Ovary (tissue), 9 donors: ENCODE data around the gene NUP85. TPM values are rescaled to one million over a fixed set of nuclear protein-coding genes. Genes with fewer than 3 reads are reported as not detected.

Experiments
- DNase-seq, 5 donors: peaks; one replicate each; pipeline ENCODE4 v3.0.0-alpha.2; 2019 to 2020
- H3K27ac ChIP-seq, 2 donors: fragments of 200-600 bp; one replicate each; pipeline versions ENCODE4 v1.5.1 to v1.8.0; 2019 to 2022
- H3K27me3 ChIP-seq: fragments of 200-600 bp; one replicate; pipeline ENCODE4 v1.8.0; 2022
- H3K36me3 ChIP-seq: fragments of 200-600 bp; sonication (generic); one replicate; pipeline ENCODE4 v1.5.1; 2019
- H3K4me1 ChIP-seq: one replicate; pipeline ENCODE4 v1.8.1; 2013; ENCODE audit warnings: mild to moderate bottlenecking, moderate library complexity; ENCODE audit not compliant: insufficient read depth
- H3K4me3 ChIP-seq: fragments of 200-600 bp; sonication (generic); one replicate; pipeline ENCODE4 v1.5.1; 2017
- H3K9me3 ChIP-seq, 2 donors: fragments of 200-600 bp in 1 of 2; sonication (generic) in 1 of 2; one replicate each; pipeline versions ENCODE4 v1.5.1 to v1.8.1; 2013 to 2019; ENCODE audit warnings: mild to moderate bottlenecking in 1 of 2, moderate library complexity in 1 of 2
- CTCF ChIP-seq, 3 donors: fragments of 450-650 bp in 2 of 3; fragments of 200-600 bp in 1 of 3; IDR thresholded peaks; one replicate each; pipeline versions ENCODE4 v1.5.1 to v1.8.0; 2016 to 2022; ENCODE audit warnings: antibody characterized with exemption in 3 of 3, mild to moderate bottlenecking in 1 of 3
- EP300 ChIP-seq: sonication (generic); formaldehyde crosslinking; IDR thresholded peaks from one replicate; pipeline ENCODE4 v1.6.1; 2017; ENCODE audit warnings: antibody characterized with exemption
- POLR2A ChIP-seq: fragments of 450-650 bp; IDR thresholded peaks from one replicate; pipeline ENCODE4 v1.6.1; 2017; ENCODE audit warnings: antibody characterized with exemption, mild to moderate bottlenecking, moderate library complexity
- WGBS, 3 donors: extraction: QIAGEN DNeasy Blood & Tissue Kit in 1 of 3; methylation state at CpG; one replicate each; pipeline versions ENCODE4 v1.1.5 to v1.1.7; 2013 to 2017; 5-methylcytosine and 5-hydroxymethylcytosine counted together
- intact Hi-C, 4 donors: fragments of 100-400 bp; cut with DNase I; formaldehyde crosslinking; loops; one replicate each; pipeline versions ENCODE4 v1.11.0 to v1.15.1; 2022 to 2023
- polyA plus RNA-seq, 2 donors: library from polyadenylated mRNA; stranded (reverse); fragments of 200-250 nt in 1 of 2; fragments of 350-450 nt in 1 of 2; fragmentation: Illumina TruSeq in 1 of 2; extraction: RNeasy Lipid Tissue Mini Kit (QIAGEN cat#74804) in 1 of 2; gene quantifications; one replicate each; pipeline ENCODE4 v1.2.3, GENCODE V29; 2013 to 2014
- total RNA-seq, 7 donors: library from RNA; depleted of rRNA in 2 of 7; stranded (reverse); fragments of >200 nt in 2 of 7; fragmentation: NEBNext Ultra II Directional in 3 of 7; extraction: Animal tissue kit (Norgen Biotek cat#: 25700) in 3 of 7; gene quantifications; one replicate each; pipeline versions ENCODE4 v1.1.0 to v1.2.4, GENCODE V29; 2016 to 2023
- donor health status: DM: no; HTN: no; CAD: no; lungs with moderate emphysema.
- donor health status: DM: no; HTN: no; CAD: no.
- donor health status: Bipolar disorder and iron deficiency.
- donor health status: DM: yes; HTN: yes; CAD: no.
- donor health status: DM: no; HTN: no; CAD: no.
- donor health status: DM: yes; HTN: yes; CAD: no.

The NUP85 gene
- total and polyA plus RNA-seq, 9 donors, result 23.4 to 82.2 (median 50.8) TPM

- no peak overlapping the region for H3K27ac ChIP-seq
- no peaks in the 10 kb centered on the region for H3K36me3 ChIP-seq
- DNase-seq, result no peak
These were observed 35.6 kb downstream of the NUP85 start for GRCh38 chr17:75241143-75241430.

GRCh38 chr17:75241502-75241901, 36.0 kb downstream of the NUP85 start:
- no peak for DNase-seq
- intact Hi-C loops, result no loop called here
- WGBS, 3 donors, result 88 to 95% (median 90%) methylated on average over 9 of the region's 9 CpGs
- TF ChIP-seq EP300 (no peak), CTCF (IDR thresholded peaks at IDR 0.05) (no peak), POLR2A (no peak)
- no peaks in the 10 kb centered on the region for H3K4me1 ChIP-seq
- H3K27me3 ChIP-seq, result no peaks in the 10 kb centered on the region
- H3K36me3 ChIP-seq, result no peaks in the 10 kb centered on the region
- H3K9me3 ChIP-seq, result no peaks in the 10 kb centered on the region
- no peak overlapping the region for H3K27ac ChIP-seq
- H3K4me3 ChIP-seq, result no peak overlapping the region

More at GRCh38 chr17:75241143-75241430, 35.6 kb downstream of the NUP85 start:
- no peaks in the 10 kb centered on the region for H3K4me1 ChIP-seq
- no peaks in the 10 kb centered on the region for H3K27me3 ChIP-seq
- WGBS, 3 donors, result 43 to 71% (median 67%) methylated on average over 7 of the region's 7 CpGs
- no peak overlapping the region for H3K4me3 ChIP-seq
- TF ChIP-seq CTCF (IDR thresholded peaks at IDR 0.05) (no peak), EP300 (no peak), POLR2A (no peak)
- H3K9me3 ChIP-seq, result no peaks in the 10 kb centered on the region
- intact Hi-C loops, result no loop called here

GRCh38 chr17:75241996-75242460, 36.5 kb downstream of the NUP85 start:
- H3K27ac ChIP-seq, result no peak overlapping the region
- intact Hi-C loops, result no loop called here
- no peak for DNase-seq

GRCh38 chr17:75242461-75243042, 37.1 kb downstream of the NUP85 start:
- no peak for TF ChIP-seq CTCF (IDR thresholded peaks at IDR 0.05)
- TF ChIP-seq EP300, result no peak
- TF ChIP-seq POLR2A, result no peak
- Histone ChIP-seq H3K36me3 (no peaks in the 10 kb centered on the region), H3K4me1 (no peaks in the 10 kb centered on the region), H3K9me3 (no peaks in the 10 kb centered on the region), H3K27me3 (no peaks in the 10 kb centered on the region), H3K4me3 (no peak overlapping the region), H3K27ac (no peak overlapping the region)
- no peak for DNase-seq
- intact Hi-C loops, result no loop called here
- 86 to 89% (median 86%) methylated on average over 17 of the region's 17 CpGs for WGBS, 3 donors

More at GRCh38 chr17:75241996-75242460, 36.5 kb downstream of the NUP85 start:
- TF ChIP-seq POLR2A, result no peak
- TF ChIP-seq CTCF (IDR thresholded peaks at IDR 0.05), result no peak
- no peak for TF ChIP-seq EP300
- H3K27me3 ChIP-seq, result no peaks in the 10 kb centered on the region
- H3K36me3 ChIP-seq, result no peaks in the 10 kb centered on the region
- no peaks in the 10 kb centered on the region for H3K4me1 ChIP-seq
- no peaks in the 10 kb centered on the region for H3K9me3 ChIP-seq
- no peak overlapping the region for H3K4me3 ChIP-seq
- WGBS, 3 donors, result 63 to 77% (median 71%) methylated on average over 15 of the region's 15 CpGs
